Ascending aorta (tissue), 2 donors: Measurements from ENCODE around the gene GRK2. TPM values are rescaled to one million over a fixed set of nuclear protein-coding genes. Genes with fewer than 3 reads are reported as not detected.
A peak's percentile ranks its signal among the peaks of the same experiment; 100 is the strongest.

Experiments used
- DNase-seq, 2 donors: peaks; one replicate each; pipeline ENCODE4 v3.0.0-alpha.2; 2019; ENCODE audit warnings: low spot score in 2 of 2
- H3K27ac ChIP-seq, 2 donors: fragments of 200-600 bp; sonication (generic); one replicate each; pipeline ENCODE4 v1.5.1; 2016 to 2017; ENCODE audit warnings: mild to moderate bottlenecking in 1 of 2
- H3K27me3 ChIP-seq: fragments of 200-600 bp; sonication (generic); one replicate; pipeline ENCODE4 v1.5.1; 2017
- H3K36me3 ChIP-seq, 2 donors: fragments of 200-600 bp; sonication (generic); one replicate each; pipeline ENCODE4 v1.5.1; 2016
- H3K4me1 ChIP-seq, 2 donors: fragments of 200-600 bp; sonication (generic); one replicate each; pipeline ENCODE4 v1.5.1; 2016 to 2017; ENCODE audit warnings: mild to moderate bottlenecking in 1 of 2
- H3K4me3 ChIP-seq, 2 donors: fragments of 200-600 bp; sonication (generic); one replicate each; pipeline ENCODE4 v1.5.1; 2016 to 2017; ENCODE audit warnings: mild to moderate bottlenecking in 1 of 2
- H3K9me3 ChIP-seq, 2 donors: fragments of 200-600 bp; sonication (generic); one replicate each; pipeline ENCODE4 v1.5.1; 2016
- intact Hi-C: fragments of 100-400 bp; cut with DNase I; formaldehyde crosslinking; loops from one replicate; pipeline ENCODE4 v1.15.1; 2023
- total RNA-seq: library from RNA; depleted of rRNA; stranded (reverse); fragments of >200 nt; gene quantifications from one replicate; pipeline ENCODE4 v1.1.0, GENCODE V29; 2016
- TF ChIP-seq, protein P1 (sequence below), 3 experiments: fragments of 200-600 bp in 2 of 3; fragments of 450-650 bp in 1 of 3; sonication (generic) in 2 of 3; IDR thresholded peaks; one replicate each; pipeline ENCODE4 v1.5.1; 2016 to 2019; ENCODE audit warnings: antibody characterized with exemption in 3 of 3, mild to moderate bottlenecking in 1 of 3, moderate library complexity in 1 of 3

The GRK2 gene
- total RNA-seq, 1 donor from 2014 or later, result 65.3 TPM

DNA sequence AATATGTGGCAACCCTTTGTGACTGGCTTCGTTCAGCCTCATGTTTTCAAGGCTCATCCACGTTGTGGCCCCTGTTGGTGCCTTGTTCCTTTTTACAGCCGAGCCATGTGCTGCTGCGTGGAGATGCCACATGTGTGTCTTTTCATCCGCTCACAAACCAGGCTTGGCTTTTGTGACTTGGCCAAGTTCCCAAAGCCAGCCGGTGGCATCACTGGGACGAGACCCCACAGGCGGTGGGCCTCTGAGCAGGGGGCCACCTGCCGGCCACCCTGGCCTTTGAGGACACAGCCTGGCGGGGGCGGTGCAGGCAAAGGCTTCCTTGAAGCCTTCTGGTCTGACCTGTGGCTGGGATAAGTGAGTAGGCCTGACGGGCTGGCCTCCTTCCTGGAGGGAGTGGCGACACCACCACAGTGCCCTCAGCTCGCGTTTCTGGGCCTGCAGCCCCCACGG lies 10.5 kb downstream of the GRK2 start:
- Histone ChIP-seq H3K36me3 (peaks cover 28 to 33% of the 10 kb centered on the region in 2 donors), H3K27me3 (no peaks in the 10 kb centered on the region), H3K9me3 (no peaks in the 10 kb centered on the region), H3K27ac (peak overlapping the region; percentile 72 to 80), H3K4me1 (peaks cover 47 to 54% of the 10 kb centered on the region in 2 donors), H3K4me3 (peak overlapping the region; percentile 24 to 46)
- TF ChIP-seq, protein P1, sequence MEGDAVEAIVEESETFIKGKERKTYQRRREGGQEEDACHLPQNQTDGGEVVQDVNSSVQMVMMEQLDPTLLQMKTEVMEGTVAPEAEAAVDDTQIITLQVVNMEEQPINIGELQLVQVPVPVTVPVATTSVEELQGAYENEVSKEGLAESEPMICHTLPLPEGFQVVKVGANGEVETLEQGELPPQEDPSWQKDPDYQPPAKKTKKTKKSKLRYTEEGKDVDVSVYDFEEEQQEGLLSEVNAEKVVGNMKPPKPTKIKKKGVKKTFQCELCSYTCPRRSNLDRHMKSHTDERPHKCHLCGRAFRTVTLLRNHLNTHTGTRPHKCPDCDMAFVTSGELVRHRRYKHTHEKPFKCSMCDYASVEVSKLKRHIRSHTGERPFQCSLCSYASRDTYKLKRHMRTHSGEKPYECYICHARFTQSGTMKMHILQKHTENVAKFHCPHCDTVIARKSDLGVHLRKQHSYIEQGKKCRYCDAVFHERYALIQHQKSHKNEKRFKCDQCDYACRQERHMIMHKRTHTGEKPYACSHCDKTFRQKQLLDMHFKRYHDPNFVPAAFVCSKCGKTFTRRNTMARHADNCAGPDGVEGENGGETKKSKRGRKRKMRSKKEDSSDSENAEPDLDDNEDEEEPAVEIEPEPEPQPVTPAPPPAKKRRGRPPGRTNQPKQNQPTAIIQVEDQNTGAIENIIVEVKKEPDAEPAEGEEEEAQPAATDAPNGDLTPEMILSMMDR (IDR thresholded peaks at IDR 0.05), result peak in 2 of 3 experiments; percentile 14 to 19
- no peak for DNase-seq
- intact Hi-C loops, result loop anchor here (1.0 kb wide), 1 partner anchor 12 kb away; the partner anchor contains the start of gene ANKRD13D

DNA sequence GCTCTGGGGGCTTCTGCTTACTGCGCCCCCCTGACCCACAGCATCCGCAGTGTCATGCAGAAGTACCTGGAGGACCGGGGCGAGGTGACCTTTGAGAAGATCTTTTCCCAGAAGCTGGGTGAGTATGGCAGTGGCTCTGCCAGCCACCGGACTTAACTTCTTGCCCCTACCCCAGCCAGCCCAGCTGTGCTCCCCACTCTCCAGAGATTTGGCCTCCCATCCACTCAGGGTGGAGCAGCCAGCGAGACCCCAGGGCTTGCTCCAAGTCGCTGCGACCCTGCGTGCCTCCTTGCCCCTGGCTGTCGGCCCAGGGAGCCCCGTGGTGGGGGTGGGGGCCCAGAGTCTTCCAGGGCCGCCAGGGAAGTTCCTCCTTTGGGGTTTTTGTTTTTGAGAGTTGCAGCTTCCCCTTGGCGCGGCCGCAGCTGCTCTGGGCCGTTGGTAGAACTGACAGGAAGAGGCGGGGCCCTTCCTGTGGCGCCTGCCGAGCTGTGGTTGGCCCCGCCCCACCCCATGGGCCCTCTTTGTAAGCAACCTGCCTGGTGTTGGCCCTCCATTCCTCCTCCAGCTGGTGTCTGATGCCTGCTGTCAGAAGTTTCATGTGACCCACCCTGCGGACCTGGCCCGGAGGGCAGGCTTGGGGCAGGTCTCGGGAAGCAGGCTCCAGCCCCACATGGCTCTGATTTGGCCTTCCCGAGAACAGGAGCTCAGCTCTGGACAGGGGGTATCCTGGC lies 11.1 kb downstream of the GRK2 start:
- Histone ChIP-seq H3K4me3 (peak overlapping the region; percentile 24 to 46), H3K9me3 (no peaks in the 10 kb centered on the region), H3K27ac (peak overlapping the region; percentile 72 to 80), H3K27me3 (no peaks in the 10 kb centered on the region), H3K36me3 (peaks cover 34 to 39% of the 10 kb centered on the region in 2 donors), H3K4me1 (peaks cover 42 to 52% of the 10 kb centered on the region in 2 donors)
- DNase-seq, result peak; percentile 79 to 95
- TF ChIP-seq, protein P1 (IDR thresholded peaks at IDR 0.05), result no peak
- intact Hi-C loops, result loop anchor here (1.0 kb wide), 1 partner anchor 12 kb away; the partner anchor contains the start of gene ANKRD13D

DNA sequence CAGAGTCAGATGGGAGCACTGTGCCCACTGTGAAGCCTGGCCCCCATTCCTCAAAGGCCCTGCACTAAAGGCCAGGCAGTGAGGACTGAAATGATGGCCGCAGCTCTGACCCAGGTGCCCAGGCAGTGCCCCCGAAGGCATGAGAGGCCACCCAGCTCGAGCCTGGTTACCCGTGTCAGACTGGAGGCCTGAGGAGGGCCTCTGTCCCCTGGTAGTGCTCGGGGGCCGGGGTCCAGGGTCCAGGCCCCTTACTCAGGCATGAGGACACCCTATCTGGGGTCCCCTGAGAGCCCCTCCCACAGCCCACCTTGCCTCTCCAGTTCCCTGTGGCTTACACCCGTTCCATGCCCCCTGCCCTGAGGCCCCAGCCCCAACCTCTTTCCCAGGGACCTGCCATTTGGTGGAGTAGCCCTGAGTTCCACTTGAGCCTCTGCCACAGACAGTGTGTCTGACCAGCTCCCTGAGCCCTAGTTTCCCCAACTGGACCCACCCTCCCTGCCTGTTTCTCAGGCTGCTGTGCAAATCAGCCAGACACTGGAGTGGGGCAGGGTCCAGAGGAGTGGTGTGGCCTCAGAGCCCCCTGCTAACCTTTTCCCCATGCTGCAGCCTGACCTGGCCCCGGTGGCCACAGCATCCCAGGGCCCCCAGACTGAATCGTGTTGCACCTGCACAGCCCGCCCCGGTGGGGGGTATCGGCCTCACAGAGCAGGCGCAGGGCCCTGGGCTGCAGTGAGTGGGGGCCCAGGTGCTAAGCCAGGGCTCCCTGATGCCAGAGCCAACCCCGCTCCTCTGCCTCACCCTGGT lies 12.1 kb downstream of the GRK2 start:
- intact Hi-C loops, result no loop called here
- Histone ChIP-seq H3K9me3 (no peaks in the 10 kb centered on the region), H3K27me3 (no peaks in the 10 kb centered on the region), H3K36me3 (peaks cover 44 to 49% of the 10 kb centered on the region in 2 donors), H3K4me1 (peaks cover 34 to 43% of the 10 kb centered on the region in 2 donors), H3K27ac (peak overlapping the region; percentile 72 to 80), H3K4me3 (peak overlapping the region in 1 of 2 donors; percentile 24)
- DNase-seq, result no peak
- TF ChIP-seq, protein P1 (IDR thresholded peaks at IDR 0.05), result no peak

DNA sequence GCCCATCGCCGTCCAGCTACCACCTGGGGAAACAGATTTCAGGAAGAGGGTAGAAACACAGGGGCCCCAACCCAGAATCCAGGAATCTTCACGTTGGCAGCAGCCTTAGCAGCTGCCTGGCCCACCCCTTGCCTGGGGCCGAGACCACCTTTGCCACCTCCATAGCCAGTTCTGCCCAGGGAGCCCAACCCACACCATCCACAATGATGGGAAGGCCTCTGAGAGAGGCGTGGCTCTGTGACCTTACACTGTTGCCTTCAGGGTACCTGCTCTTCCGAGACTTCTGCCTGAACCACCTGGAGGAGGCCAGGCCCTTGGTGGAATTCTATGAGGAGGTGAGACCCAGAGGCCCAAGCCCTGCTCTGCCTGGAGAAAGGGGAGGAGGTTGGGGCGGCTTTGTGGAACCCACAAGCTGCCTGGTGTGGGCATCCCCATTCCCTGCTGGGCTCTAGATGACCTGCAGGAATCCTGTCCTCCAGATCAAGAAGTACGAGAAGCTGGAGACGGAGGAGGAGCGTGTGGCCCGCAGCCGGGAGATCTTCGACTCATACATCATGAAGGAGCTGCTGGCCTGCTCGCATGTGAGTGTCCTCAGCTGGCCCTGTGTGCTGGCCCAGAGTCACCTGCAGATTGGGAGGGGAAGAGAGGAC lies 12.8 kb downstream of the GRK2 start:
- Histone ChIP-seq H3K4me3 (no peak overlapping the region), H3K27me3 (no peaks in the 10 kb centered on the region), H3K9me3 (no peaks in the 10 kb centered on the region), H3K36me3 (peaks cover 51 to 56% of the 10 kb centered on the region in 2 donors), H3K27ac (peak overlapping the region; percentile 72 to 80), H3K4me1 (peaks cover 26 to 35% of the 10 kb centered on the region in 2 donors)
- TF ChIP-seq, protein P1 (IDR thresholded peaks at IDR 0.05), result no peak
- intact Hi-C loops, result no loop called here
- DNase-seq, result no peak

DNA sequence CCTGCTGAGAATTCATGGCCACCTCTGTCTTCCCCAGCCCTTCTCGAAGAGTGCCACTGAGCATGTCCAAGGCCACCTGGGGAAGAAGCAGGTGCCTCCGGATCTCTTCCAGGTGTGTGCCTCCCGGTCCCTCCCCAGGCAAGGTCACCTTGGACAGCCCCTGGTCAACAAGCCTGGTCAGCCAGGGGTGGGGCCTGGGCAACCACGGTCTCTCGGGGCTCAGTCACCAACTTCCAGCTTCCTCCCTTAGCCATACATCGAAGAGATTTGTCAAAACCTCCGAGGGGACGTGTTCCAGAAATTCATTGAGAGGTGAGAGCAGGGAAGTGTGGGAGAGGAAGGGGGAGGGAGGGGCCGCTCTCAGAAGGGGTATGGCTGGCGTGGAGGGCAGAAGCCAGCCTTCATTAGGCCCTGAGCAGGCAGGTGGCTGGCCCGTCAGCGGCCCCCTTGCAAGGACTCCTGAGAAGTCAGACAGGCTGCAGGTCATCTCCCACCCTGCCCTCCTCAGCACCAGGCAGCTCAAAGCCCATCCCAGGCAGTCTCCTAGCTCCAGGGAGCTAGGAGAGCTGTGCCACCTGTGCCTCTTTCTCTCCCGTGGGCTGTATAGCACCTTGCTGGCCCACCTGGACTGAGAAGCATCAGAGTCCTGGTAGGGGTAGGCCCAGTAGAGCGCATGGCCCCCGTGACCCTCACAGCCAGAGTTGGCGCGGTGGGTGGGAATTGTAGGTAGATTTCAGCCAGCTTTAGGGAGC lies 13.5 kb downstream of the GRK2 start:
- DNase-seq, result no peak
- H3K4me1 ChIP-seq, result peaks cover 21 to 30% of the 10 kb centered on the region in 2 donors
- H3K27ac ChIP-seq, result peak overlapping the region; percentile 41 to 80
- peaks cover 58 to 63% of the 10 kb centered on the region in 2 donors for H3K36me3 ChIP-seq
- no peaks in the 10 kb centered on the region for H3K27me3 ChIP-seq
- intact Hi-C loops, result no loop called here
- H3K4me3 ChIP-seq, result no peak overlapping the region
- TF ChIP-seq, protein P1 (IDR thresholded peaks at IDR 0.05), result no peak
- H3K9me3 ChIP-seq, result no peaks in the 10 kb centered on the region
